A673 (cell line): ENCODE measurements around the gene IGF1.

Experiments
- CTCF ChIP-seq: fragments of 300-800, 200-600 bp; sonication (generic); conservative IDR thresholded peaks from 2 replicates; pipeline ENCODE4 v1.5.1; 2017; ENCODE audit warnings: low read depth, mild to moderate bottlenecking, antibody characterized with exemption, low read length, moderate library complexity, mixed read lengths
- EZH2 ChIP-seq: fragments of 200-600 bp; sonication (generic); IDR thresholded peaks from 2 replicates; pipeline ENCODE4 v1.6.1; 2017; ENCODE audit warnings: borderline replicate concordance, low read depth, mild to moderate bottlenecking, mixed read lengths, antibody characterized with exemption, low read length; ENCODE audit not compliant: poor library complexity, severe bottlenecking

- no peak for TF ChIP-seq CTCF
- no peak for TF ChIP-seq EZH2
These were observed 46.9 kb upstream of the IGF1 start for GRCh38 chr12:102527171-102527720.
